Activated naive CD8-positive, alpha-beta T cell treated with anti-CD3 and anti-CD28 coated beads, Interleukin-2, amount 50 U/mL, for 24 hours (primary cell): ENCODE measurements around the gene INSR.

ENCODE experiments used
- ATAC-seq: fragments of 150-1000 bp; cut with Tn5 transposase; one replicate; pipeline ENCODE4 v1.10.0; 2021
- DNase-seq: peaks from one replicate; pipeline ENCODE4 v3.0.0; 2021
- H3K27ac Mint-ChIP-seq: one replicate; pipeline ENCODE4 v1.8.0; 2021; ENCODE audit warnings: mild to moderate bottlenecking, mixed read lengths
- H3K27me3 Mint-ChIP-seq: one replicate; pipeline ENCODE4 v1.8.0; 2021; ENCODE audit warnings: mixed read lengths
- H3K36me3 Mint-ChIP-seq: one replicate; pipeline ENCODE4 v1.8.0; 2021; ENCODE audit warnings: low read depth, mixed read lengths
- H3K4me1 Mint-ChIP-seq: one replicate; pipeline ENCODE4 v1.8.0; 2021; ENCODE audit warnings: mixed read lengths
- H3K4me3 Mint-ChIP-seq: one replicate; pipeline ENCODE4 v1.8.0; 2021; ENCODE audit warnings: mild to moderate bottlenecking, moderate library complexity, mixed read lengths
- H3K9me3 Mint-ChIP-seq: one replicate; pipeline ENCODE4 v1.8.0; 2021; ENCODE audit warnings: mixed read lengths

The INSR gene

DNA sequence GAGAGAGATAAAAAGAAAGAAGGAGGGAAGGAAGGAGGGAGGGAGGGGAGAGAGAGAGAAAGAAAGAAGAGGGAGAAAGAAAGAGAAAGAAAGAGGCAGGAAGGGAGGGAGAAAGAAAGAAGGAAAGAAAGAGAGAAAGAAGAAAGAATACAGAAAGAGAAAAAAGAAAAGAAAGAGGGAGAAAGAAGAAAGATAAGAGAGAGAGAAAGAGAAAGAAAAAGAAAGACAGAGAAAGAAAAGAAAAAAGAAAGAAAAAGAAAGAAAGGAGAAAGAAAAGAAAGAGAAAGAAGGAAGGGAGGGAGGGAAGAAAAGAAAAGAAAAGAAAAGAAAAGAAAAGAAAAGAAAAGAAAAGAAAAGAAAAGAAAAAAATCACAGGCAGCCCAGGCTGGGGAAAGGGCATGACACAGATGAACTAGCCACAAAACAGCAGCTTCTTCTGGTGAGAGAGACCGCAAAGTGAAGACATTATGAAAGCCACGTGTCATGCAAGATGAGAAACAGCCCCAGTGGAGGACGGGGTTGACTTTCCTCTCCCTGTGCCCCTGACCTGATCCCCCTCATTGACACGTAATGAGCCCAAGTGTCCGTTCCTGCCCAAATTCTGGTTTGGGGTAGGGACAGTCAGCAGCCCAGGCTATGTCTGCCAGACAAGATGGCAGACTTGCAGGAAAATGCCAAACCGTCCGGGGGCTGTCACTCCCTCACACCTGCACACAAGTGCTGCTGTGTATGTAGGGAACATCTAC is 102.1 kb downstream of the INSR start:
- ATAC-seq (peak; percentile 63), DNase-seq (peak; percentile 41)
- peaks cover 26% of the 10 kb centered on the region for H3K27me3 Mint-ChIP-seq
- H3K36me3 Mint-ChIP-seq, result no peaks in the 10 kb centered on the region
- H3K27ac Mint-ChIP-seq, result peak overlapping the region; percentile 67
- H3K9me3 Mint-ChIP-seq, result no peaks in the 10 kb centered on the region
- H3K4me1 Mint-ChIP-seq, result peaks cover 29% of the 10 kb centered on the region
- H3K4me3 Mint-ChIP-seq, result no peak overlapping the region

GRCh38 chr19:7188698-7189629 is 105.2 kb downstream of the INSR start:
- Mint-ChIP-seq H3K27ac (no peak overlapping the region), H3K9me3 (no peaks in the 10 kb centered on the region), H3K27me3 (peaks cover 22% of the 10 kb centered on the region), H3K4me1 (peaks cover 42% of the 10 kb centered on the region), H3K36me3 (no peaks in the 10 kb centered on the region), H3K4me3 (no peak overlapping the region)
- DNase-seq (no peak), ATAC-seq (no peak)

GRCh38 chr19:7187605-7188339 is 106.4 kb downstream of the INSR start:
- no peak for ATAC-seq
- Mint-ChIP-seq H3K4me3 (no peak overlapping the region), H3K4me1 (peaks cover 49% of the 10 kb centered on the region)

DNA sequence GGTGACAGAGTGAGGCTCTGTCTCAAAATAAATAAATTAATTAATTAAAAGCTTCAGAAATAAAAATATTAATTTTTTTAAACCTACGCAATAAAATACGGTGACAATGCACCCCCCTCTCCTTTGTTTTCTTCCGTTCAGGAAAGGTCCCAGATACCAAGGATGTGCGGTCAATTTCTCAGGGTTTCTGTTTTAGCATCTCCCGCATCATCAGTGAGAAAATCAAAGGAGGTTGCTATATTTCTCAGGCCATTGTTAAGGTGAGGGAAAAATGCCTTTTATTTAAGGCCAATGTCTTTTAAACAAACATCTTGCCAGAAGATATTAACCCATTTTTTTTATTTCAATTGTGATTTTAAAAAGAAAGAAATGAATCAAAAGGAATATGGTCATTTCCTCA is 111.7 kb downstream of the INSR start:
- Mint-ChIP-seq H3K27ac (no peak overlapping the region), H3K4me1 (peaks cover 59% of the 10 kb centered on the region), H3K27me3 (peaks cover 10% of the 10 kb centered on the region), H3K36me3 (peaks cover 4% of the 10 kb centered on the region), H3K9me3 (peaks cover 3% of the 10 kb centered on the region), H3K4me3 (no peak overlapping the region)
- DNase-seq, result no peak
- no peak for ATAC-seq

More at GRCh38 chr19:7187605-7188339, 106.4 kb downstream of the INSR start:
- Mint-ChIP-seq H3K27ac (no peak overlapping the region), H3K36me3 (no peaks in the 10 kb centered on the region), H3K27me3 (peaks cover 16% of the 10 kb centered on the region), H3K9me3 (no peaks in the 10 kb centered on the region)
- no peak for DNase-seq

DNA sequence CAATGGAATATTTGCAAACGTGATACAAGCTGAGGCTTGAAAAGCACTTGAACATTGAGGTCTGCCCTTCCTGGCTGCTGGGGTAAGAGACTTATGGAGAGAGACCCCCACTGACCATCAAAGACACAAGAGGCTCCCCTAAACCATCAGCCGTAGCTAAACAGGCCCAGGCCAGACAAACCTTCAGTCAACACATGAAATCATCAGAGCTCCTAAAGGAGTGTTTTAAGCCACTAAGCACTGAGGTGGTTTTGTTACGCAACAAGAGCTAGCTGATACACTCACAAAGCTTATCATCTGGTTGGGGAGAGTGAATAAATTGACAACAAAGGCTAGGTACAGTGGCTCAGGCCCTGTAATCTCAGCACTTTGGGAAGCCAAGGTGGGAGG is 114.3 kb downstream of the INSR start:
- Mint-ChIP-seq H3K36me3 (peaks cover 4% of the 10 kb centered on the region), H3K4me3 (no peak overlapping the region), H3K27ac (no peak overlapping the region), H3K4me1 (peaks cover 41% of the 10 kb centered on the region), H3K9me3 (peaks cover 3% of the 10 kb centered on the region), H3K27me3 (peaks cover 8% of the 10 kb centered on the region)
- DNase-seq (no peak), ATAC-seq (no peak)

DNA sequence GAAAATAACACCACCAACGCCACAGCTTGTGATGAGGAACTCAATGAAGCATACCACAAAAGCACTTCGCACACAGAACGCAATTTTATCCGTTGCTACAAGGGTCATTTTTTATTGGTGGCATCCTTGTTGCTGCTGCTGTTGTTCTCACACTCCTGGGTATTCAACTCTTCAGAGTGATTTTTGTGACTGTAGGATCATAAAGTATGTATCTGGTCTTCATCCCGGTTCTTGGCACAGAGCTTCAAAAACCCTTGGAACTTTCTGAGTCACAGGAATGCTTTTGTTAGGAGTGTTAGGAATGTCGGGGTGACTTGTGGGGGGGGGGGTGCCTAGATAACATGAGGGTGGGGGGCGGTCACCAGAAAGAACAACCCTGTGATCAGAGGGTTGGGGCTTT is 116.3 kb downstream of the INSR start:
- Mint-ChIP-seq H3K4me3 (no peak overlapping the region), H3K4me1 (peaks cover 30% of the 10 kb centered on the region), H3K27ac (no peak overlapping the region), H3K9me3 (peaks cover 3% of the 10 kb centered on the region), H3K36me3 (peaks cover 4% of the 10 kb centered on the region), H3K27me3 (peaks cover 6% of the 10 kb centered on the region)
- no peak for ATAC-seq
- DNase-seq, result no peak

- no peak for DNase-seq
- no peak overlapping the region for H3K4me3 Mint-ChIP-seq
- H3K4me1 Mint-ChIP-seq, result peaks cover 25% of the 10 kb centered on the region
- no peak for ATAC-seq
- peaks cover 4% of the 10 kb centered on the region for H3K36me3 Mint-ChIP-seq
- peaks cover 6% of the 10 kb centered on the region for H3K27me3 Mint-ChIP-seq
- no peak overlapping the region for H3K27ac Mint-ChIP-seq
- peaks cover 3% of the 10 kb centered on the region for H3K9me3 Mint-ChIP-seq
These were observed 117.4 kb downstream of the INSR start for GRCh38 chr19:7176792-7177191.

- no peak overlapping the region for H3K27ac Mint-ChIP-seq
- ATAC-seq, result no peak
- H3K4me1 Mint-ChIP-seq, result peaks cover 2% of the 10 kb centered on the region
- DNase-seq, result no peak
- no peaks in the 10 kb centered on the region for H3K27me3 Mint-ChIP-seq
- H3K36me3 Mint-ChIP-seq, result peaks cover 6% of the 10 kb centered on the region
- H3K4me3 Mint-ChIP-seq, result no peak overlapping the region
- H3K9me3 Mint-ChIP-seq, result peaks cover 8% of the 10 kb centered on the region
These were observed 121.4 kb downstream of the INSR start for GRCh38 chr19:7172794-7173193.

GRCh38 chr19:7170983-7171382 is 123.2 kb downstream of the INSR start:
- Mint-ChIP-seq H3K9me3 (peaks cover 8% of the 10 kb centered on the region), H3K27me3 (no peaks in the 10 kb centered on the region), H3K27ac (no peak overlapping the region), H3K4me3 (no peak overlapping the region), H3K4me1 (no peaks in the 10 kb centered on the region), H3K36me3 (peaks cover 6% of the 10 kb centered on the region)
- ATAC-seq (no peak), DNase-seq (no peak)

DNA sequence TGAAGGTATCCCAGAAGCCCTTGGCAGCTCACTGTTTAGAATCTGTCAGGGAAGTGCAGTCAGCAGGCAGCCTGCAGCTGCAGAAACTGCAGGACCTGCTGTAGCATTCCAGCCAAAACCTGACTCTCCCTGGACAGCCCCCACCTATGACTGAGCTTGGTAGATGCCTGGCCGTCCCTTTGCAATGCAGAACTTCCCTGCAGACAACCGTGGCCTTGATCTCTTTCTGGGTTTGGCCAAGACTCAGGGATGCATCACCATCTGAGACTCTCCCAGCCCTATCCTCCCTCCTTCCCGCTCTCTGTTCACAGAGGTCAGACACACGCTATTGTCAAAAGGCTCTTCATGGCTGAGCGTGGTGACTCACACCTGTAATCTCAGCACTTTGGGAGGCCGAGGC is 125.3 kb downstream of the INSR start:
- H3K9me3 Mint-ChIP-seq, result peaks cover 8% of the 10 kb centered on the region

GRCh38 chr19:7161292-7161691 is 132.9 kb downstream of the INSR start:
- H3K27ac Mint-ChIP-seq, result no peak overlapping the region

More for the DNA sequence above, 125.3 kb downstream of the INSR start:
- no peak overlapping the region for H3K4me3 Mint-ChIP-seq
- no peak for DNase-seq
- H3K4me1 Mint-ChIP-seq, result no peaks in the 10 kb centered on the region
- ATAC-seq, result no peak
- H3K36me3 Mint-ChIP-seq, result peaks cover 6% of the 10 kb centered on the region
- H3K27me3 Mint-ChIP-seq, result no peaks in the 10 kb centered on the region
- H3K27ac Mint-ChIP-seq, result no peak overlapping the region

GRCh38 chr19:7159105-7159933 is 134.9 kb downstream of the INSR start:
- H3K36me3 Mint-ChIP-seq, result no peaks in the 10 kb centered on the region
- H3K9me3 Mint-ChIP-seq, result no peaks in the 10 kb centered on the region
- peaks cover 2% of the 10 kb centered on the region for H3K27me3 Mint-ChIP-seq
- H3K4me1 Mint-ChIP-seq, result no peaks in the 10 kb centered on the region
- H3K27ac Mint-ChIP-seq, result no peak overlapping the region
- H3K4me3 Mint-ChIP-seq, result no peak overlapping the region
- ATAC-seq (no peak), DNase-seq (no peak)

More at GRCh38 chr19:7161292-7161691, 132.9 kb downstream of the INSR start:
- no peak for ATAC-seq
- H3K9me3 Mint-ChIP-seq, result no peaks in the 10 kb centered on the region
- no peak overlapping the region for H3K4me3 Mint-ChIP-seq
- DNase-seq, result no peak
- no peaks in the 10 kb centered on the region for H3K4me1 Mint-ChIP-seq
- H3K27me3 Mint-ChIP-seq, result peaks cover 2% of the 10 kb centered on the region
- no peaks in the 10 kb centered on the region for H3K36me3 Mint-ChIP-seq

GRCh38 chr19:7153022-7153421 is 141.2 kb downstream of the INSR start:
- Mint-ChIP-seq H3K27ac (no peak overlapping the region), H3K4me3 (no peak overlapping the region), H3K27me3 (peaks cover 2% of the 10 kb centered on the region), H3K4me1 (no peaks in the 10 kb centered on the region), H3K9me3 (no peaks in the 10 kb centered on the region), H3K36me3 (no peaks in the 10 kb centered on the region)
- DNase-seq (no peak), ATAC-seq (no peak)

- DNase-seq (no peak), ATAC-seq (no peak)
- no peaks in the 10 kb centered on the region for H3K36me3 Mint-ChIP-seq
- peaks cover 2% of the 10 kb centered on the region for H3K27me3 Mint-ChIP-seq
- H3K4me3 Mint-ChIP-seq, result no peak overlapping the region
- H3K9me3 Mint-ChIP-seq, result no peaks in the 10 kb centered on the region
- H3K4me1 Mint-ChIP-seq, result peaks cover under 1% of the 10 kb centered on the region
- no peak overlapping the region for H3K27ac Mint-ChIP-seq
These were observed 141.6 kb downstream of the INSR start for GRCh38 chr19:7152568-7152967.
